Suppressor macrophage treated with lipopolysaccharide for 4 hours (primary cell): ENCODE results near the gene SPRING1.
A peak's percentile ranks its signal among the peaks of the same experiment; 100 is the strongest.

ENCODE experiments used
- DNase-seq: peaks from one replicate; pipeline ENCODE4 v3.0.0-alpha.2; 2020

SPRING1 gene

DNA sequence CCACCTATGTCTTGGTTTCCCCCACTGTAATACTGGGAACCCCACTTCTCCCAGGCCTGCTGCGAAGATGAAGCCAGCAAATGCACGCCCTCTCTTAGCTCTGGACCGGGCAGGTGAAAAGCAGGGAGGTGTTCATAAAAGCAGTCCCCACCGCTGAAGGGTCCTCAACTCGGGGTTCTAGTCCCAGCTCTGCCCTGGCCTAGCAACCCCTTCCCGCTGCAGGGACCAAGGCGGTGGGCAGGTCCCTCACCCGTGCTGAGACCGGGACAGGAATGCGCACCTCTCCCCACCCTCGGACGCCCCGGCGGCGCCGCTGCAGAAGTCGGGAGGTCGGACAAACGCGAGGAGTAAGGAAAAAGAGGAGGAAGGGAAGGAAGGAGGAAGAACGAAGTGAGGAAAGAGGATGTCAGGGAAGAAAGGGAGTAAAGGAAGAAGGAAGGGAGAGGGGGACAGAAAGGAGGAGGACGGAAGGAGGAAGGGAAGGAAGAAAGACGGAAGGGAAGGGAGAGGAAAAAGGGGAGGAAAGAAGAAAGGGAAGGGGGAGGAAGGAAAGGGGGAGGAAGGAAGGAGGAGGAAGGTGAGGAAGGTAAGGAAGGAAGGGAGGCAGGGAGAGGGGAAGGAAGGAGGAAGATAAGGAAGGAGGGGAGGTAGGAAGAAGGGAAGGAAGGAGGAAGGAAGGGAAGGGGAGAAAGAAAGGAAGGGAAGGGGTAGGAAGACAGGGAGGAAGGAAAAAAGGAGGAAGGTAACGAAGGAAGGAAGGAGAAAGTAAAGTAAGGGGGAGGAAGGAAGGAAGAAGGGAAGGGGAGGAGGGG is 701 bp downstream of the SPRING1 start:
- DNase-seq, result no peak

DNA sequence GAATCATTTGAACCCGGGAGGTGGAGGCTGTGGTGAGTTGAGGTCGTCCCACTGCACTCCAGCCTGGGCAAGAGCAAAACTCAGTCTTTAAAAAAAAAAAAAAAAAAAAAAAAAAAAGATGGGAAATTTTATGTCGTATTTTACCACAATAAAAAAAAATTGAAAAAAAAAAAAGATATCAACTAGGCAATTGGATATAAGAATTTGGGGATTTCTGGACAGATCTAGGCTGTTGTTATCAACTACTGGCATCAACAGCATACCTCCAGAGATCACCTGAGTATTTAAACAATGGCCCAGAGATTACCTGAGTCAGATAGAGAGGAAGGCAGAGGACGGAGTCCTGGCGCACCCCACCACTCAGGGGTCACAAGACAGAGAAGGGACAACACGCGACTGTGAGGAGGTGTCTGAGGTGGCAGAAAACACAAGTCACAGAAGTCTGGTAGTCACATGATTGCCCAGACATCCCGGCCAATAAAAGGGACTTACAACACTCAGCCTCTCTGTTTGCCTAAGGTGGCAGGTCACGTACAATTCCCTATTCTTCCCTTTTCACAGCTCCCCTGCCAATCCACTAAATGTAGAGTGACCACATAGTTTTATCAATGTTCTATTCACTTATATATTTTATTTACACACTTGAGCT is 1.8 kb downstream of the SPRING1 start:
- peak; percentile 19 for DNase-seq

DNA sequence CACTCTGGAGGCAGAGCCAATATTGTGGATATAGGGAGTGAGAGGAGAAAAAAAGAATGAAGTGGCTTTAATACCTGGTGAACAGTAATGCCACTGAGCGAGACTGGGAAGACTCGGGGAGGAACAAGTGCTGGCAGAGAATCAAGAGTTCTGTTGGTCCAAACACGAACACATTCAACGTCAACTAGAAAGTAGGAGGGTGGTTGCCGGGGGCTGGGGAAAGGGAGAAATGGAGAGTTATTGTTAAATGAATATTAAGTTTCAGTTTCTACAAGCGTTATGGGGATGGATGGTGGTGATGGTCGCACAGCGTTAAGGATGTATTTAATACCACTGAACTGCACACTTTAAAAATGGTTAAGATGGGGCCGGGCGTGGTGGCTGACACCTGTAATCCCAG is 2.8 kb downstream of the SPRING1 start:
- no peak for DNase-seq

DNA sequence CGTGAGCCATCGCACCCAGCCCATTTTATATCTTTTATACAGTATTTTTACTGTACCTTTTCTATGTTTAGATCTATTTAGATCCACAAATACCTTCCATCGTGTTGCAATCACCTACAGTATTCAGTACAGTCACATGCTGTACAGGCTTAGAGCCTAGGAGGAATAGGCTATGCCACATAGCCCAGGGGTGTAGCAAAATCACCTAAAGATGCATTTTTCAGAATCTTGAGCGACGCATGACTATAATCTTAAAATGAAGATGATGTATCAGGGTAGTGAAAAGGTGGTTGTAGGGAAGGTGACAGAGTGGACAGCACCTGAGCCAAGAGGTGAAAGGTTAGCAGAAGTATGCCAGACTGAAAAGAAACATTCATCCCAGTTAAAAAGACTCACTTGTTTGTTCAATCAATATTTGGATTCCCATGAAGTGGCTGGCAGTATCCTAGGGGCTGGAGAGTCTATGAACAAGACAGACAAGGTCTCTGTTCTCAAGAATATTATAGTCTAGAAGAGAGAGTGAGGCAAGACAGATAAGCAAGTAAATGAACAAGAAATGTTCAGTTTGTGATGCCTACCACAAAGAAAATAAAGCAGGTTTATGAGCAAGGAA is 3.6 kb downstream of the SPRING1 start:
- no peak for DNase-seq

DNA sequence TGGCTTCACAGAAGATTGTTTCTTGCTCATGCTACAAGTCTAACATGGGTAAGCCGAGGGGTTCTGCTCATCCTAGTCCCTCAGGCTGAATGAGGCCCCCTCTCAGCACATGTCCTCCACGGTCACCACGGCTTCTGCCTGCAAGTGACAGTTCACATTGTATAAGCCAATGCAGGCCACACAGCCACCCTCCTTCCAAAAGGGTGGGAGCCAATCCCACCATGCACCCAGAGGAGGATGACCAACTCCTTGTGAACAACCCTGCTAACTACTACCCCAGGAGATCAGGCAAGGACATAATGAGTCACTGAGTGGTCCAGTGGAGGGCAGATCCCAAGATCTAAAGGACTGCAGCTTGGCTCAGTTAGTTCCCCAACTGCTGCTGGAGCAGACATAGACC is 6.1 kb downstream of the SPRING1 start:
- DNase-seq, result no peak

DNA sequence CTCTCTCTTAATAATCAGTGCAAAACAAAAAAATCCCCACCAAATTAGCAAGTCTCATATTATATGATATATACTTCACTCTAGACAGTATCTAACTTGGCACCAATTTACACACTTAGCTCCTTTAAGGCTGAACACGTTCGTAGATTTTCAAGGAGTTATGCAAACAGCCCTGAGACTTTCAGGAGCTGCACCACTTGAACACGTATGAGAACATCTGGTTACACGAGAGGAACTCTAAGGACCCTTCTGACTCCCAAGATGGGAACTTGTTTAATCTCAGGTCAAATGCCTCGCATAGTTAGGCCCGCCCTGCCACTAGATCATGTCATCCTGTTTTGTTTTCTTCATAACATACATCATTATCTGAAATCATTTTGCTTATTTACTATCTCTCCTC is 10.0 kb downstream of the SPRING1 start:
- no peak for DNase-seq

DNA sequence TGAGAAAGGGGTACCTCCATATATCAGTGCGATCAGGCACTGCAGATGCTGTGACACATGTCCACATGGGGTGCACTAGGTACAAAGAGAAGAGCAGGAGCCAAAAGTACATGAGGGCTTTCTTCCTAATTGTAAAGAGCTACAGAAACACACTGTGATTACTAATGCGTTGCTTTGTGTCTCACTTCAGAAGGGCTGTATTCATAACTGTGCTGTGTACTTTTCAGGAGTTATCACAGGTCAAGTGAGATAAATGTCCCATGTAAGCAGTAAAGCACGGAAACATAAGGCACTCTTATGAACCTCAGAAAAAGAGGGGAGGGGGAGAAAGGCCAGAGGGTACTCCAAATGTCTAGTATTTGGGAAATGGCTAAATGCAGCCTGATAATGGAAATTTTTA is 10.6 kb downstream of the SPRING1 start:
- DNase-seq, result no peak

DNA sequence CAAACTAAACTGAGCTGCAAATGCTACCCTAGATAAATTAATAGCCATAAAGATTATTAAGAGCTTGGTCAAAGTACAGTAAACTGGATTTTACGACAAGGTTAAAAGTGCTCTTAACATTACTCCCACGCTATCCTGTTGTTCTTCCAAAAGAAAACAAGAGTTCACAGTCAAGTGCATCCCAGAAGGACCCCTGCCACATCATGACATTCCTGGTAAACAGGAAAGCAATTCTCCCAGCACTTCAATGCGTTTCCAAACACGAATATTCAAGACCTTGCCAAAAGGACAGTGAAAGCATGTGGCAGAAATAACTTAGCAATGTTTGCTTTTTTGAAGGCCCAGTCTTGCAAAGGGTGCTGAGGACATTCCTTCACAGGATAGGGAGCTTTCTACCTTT is 11.2 kb downstream of the SPRING1 start:
- no peak for DNase-seq

DNA sequence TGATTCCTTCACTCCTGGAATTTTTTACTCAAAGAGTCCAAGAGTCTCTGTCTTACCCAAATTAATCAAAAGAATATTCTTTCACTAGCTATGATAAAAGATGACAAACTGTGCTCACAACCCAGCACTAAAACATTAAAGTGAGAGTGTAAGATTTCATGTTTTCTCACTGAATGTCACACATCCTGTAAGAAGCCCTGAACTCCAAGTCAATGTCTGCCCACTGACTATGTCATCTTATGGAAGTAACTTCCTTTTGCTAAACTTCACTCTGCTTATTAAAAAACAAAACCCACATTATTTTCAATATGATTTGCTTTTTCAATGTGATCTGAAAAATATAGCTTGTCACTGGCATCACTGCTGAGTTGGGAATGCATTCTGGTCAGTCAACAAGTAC is 15.6 kb downstream of the SPRING1 start:
- no peak for DNase-seq

DNA sequence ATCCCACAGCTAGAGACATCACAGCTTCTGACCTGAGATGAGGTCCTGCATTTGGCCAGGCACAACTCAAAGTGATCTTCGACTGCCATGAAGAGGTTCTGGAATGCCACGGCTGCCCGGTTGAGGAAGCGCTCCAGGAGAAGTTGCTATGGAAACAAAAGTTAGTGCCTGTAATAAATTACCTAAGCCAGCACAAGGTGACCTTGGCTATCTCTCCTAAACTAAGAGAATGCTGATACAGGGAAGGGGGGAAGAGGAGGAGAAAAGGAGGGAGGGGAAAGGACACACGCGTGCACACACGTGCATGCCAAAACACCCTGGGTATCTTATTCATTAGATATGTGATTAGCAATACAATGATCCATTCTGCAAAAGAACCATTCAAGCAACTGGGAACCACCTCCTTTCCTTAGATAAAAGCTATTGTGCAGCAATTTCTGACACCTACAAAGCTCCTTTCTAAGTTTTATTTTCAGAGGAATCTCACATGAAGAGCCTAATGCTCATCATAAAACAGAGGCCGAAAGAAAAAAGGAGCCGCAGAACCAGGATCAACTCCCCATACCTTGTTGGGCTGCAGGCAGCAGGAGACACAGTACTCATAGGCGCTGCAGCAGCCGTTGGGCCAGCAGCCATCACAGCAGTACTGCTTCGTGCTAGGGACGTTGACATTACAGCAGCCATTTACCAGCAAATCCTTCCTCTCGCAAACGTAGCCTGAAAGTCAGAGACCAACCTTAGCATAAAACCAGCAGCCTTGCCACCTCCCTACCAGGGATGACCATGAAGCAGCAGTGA is 17.9 kb downstream of the SPRING1 start:
- no peak for DNase-seq

DNA sequence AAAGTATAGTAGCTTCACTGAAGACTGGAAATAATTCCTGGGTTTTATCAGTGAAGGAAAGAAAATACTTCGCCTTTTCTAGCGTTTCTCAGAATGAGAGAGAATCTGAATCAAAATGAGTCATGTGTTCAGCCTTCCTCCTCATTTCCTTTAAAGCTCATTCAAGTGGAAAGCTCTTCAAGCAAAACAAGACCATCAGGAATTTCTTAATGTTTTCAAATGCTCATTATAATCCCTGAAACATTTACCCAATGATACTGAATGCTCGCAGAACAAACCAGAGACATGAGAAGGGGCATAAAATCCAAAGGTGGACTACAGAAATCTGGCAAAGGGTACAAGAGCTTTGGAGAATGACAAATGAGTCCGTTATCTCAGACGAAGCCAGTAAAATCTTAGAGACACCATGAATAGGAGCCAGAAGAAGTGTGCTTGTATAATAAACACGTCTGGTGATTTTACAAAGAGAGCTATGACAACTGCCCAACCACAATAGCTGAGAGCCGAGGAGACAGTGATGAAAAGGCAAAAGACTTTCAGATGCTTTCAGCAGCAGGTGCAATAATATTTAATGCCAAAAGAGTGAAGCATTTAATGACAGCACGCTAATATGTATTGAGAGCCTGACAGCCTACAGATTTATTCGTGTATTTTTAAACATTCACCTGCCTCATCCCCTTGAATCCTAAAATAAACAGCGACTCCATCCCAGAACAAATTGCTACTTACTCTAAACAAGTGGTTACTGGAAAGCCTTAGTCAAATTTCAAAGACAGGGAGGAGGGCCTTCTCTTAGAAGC is 19.0 kb downstream of the SPRING1 start:
- DNase-seq, result no peak

DNA sequence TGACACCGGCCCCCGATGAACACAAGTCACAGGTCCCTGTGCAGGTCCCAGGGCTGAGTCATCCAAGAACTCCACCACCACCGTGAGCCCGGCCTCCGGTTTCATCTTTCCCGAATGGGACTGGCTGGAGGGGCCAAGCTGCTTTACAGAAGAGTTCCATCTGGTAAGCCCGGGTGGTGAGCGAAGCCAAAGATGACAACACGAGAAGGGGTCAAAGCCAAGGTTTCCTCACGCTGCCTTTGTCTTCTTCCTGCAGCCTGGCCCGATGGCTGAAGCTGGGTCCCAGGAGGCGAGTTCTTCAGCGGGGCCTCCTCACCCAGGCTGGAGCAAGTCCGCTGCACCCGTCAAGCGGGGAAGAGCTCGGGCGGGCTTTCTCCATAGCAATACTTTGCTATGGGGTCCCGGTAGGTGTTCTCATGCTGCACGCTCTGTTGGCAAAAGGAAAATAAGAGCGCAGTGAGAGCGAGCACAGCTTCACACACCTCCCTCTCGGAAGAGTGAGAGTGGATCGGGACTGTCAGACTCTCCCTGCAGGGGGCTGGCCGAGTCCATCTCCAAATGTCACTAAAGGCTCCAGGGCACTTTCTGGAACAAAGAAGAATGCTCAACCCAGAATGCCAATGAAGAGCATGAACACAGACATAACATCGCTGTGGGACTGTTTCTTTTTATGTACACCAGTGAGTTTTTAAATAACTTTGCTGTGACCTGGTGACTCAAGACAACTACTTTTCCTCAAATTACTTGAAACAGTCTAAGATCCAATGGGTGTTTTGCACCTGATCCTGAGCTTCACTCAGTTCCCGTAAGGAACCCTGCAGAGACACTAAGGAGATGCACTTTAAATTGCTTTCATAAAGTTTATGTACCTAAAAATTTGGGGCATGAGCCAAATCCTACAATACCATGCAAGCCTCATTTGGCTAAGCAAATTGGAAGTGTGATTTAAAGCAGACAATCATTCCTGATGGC is 20.1 kb downstream of the SPRING1 start:
- no peak for DNase-seq

DNA sequence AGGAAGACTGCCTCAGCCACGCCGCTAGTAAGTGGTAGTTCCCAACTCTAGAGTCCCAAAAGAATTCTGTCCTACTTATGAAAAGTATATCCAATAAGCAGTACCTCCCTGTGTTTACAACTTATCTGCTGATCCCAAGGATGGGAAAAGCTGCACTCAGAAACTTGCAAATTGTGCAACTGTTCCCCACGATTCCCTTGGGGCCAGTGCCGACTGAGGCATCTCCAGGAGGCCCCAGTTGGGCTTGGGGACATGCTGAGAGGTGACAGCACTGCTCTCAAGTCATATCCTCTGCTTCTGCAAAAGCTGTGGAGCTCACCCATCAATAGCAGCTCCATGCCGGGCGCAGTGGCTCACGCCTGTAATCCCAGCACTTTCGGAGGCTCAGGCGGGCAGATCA is 23.7 kb downstream of the SPRING1 start:
- no peak for DNase-seq

DNA sequence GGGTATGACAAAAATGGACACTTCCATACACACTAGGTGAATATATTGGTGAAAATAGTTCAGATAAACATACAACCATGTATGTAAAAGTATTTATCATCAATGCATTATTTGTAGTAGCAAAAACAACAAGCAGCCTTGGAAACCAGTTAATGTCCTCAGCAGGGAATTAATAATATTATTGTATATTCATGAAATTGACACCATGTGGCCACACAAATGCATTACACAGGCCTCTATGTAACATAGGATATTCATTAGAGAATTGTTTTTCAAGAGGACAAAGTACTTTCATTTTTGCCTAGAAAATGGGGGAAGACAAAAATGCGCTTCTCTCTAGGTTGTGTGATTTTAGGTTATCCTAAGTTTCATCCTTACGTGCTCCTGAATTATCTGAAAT is 24.3 kb downstream of the SPRING1 start:
- DNase-seq, result no peak

DNA sequence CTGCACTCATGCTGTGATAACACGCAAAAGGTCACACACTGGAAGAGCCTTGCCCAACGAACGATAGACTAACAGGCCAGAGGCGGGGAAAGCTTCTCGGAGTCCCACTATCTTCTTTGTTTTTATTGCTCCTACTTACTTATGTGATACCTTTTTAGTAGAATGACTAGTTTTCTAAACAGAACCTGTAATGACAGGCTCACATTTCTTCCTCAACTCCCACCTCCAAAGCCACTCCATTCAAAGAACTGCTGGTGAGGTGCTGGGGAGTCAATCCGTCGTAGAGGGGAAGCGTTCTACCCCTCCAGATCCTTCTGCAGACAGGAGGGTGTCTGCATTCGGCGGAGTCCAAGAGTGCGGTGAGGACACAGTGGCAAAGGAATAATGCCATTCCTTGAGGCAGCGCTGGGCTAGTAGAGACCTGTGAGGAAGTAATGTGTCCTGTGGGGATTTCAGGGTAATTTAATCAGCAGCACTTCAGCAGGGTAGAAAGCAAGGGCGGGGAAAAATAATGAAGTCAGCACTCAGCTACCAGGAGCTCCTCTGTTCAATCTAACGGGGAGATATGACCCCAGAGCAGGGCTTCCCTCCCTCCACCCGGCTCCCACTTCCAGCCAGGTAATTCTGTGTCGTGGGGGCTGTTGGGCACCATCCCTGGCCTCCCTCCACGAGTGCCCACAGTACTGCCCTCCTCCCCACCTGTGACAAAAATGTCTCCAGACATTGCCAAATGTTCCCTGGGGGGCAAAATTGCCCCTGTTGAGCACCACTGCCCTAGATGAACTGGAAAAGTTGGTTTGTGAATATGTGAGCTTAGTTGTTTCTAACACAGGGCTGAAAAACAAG is 25.2 kb downstream of the SPRING1 start:
- no peak for DNase-seq

DNA sequence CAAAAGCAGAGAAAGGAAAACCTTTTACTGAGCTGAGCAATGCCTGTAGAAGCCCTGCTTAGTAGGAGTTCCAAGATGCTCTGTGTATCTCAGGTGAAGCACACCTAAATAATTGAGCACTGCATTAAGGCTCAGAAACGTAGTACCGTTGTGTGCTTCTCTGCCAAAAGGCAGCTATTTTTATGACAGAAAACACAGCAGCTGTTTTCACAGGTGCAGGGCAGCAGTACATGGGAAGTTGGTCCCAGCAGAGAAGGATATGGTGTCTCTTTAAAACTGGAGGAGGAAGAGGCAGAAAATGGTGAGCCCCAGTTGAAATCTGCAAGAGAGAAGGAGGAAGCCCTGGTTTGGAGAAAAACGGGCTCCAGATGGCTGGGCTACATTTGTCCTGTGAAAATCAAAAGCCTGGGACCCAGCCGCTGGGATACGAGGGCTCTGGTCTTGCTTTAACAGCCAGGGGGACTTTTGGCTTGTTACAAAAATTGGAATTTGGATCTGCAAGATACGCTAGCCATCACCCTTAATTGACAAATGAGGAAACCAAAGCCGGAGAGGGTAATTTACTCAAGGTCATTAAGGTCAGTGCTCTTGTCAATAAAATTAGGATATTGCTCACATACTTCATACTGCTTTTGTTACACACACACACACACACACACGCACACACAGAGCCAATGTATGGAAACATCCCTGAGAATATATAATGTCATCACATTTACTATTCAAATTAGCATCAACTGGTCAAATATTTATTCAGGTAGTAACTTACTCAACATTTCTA is 27.3 kb downstream of the SPRING1 start:
- DNase-seq, result no peak

DNA sequence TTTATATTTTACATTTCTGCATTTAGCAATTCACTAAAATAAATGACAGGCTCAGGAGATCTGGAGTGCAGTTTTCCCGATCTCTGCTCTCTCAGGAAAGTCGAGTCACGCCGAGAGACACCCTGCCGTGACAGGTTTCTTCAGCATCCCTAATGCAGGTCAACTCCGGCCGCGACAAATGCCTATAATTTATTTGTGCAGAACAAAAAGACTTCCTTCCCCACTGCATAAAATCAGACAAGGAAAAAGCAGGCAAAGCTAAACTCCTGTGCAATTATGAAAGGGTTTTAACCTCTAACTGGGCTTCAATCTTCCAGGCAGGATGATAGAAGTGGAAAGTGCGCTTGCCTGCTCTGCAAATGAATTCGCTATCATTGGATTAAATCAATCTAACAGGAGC is 28.1 kb downstream of the SPRING1 start:
- DNase-seq, result no peak

DNA sequence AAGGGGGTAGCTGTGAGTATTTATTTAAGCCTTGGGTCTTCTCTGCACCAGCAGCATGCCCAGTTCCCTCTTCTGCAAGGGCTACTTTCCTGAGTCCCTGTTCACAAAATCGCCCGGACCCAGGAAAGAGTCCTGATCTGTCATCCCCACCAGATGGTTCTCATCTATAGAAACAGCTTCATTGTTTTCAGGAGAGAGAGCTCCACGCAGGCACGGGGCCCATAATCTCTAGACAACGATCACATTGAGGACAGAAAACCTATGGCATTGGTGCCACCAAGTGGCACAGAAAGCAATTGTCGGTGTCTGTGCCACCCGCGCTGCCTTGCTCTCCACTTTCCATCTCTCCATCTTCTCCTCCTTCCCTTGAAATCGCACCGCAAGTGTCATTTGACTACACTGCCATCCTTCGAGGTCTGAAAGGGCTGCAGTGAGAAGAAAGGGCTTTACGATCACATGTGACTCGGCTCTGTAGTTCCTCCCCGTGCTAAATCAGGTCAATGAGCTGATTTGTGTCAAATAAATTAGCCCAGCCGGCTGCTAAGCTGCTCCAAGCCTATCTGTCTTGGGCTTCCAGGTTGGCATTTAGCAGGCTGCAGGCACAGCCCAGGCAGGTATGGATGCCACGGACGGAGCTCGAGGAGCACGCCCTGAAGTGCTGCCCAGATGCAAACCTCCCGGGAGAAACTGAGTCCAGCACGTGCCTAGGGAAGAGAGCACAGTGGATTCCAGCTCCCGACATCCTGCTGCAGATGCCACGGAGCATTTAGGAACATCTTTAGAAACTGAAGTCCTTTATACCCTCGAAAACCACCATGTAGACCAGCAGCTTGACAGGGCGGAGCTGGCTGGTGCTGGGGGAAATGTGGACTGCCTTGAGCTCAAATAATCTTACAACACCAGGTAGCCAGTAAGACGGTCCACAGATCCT is 28.8 kb downstream of the SPRING1 start:
- peak; percentile 62 for DNase-seq
